Trophoblast cell (in vitro differentiated cells and primary cell): ENCODE measurements around the gene C7orf33. TPM values are rescaled to one million over a fixed set of nuclear protein-coding genes. Genes with fewer than 3 reads are reported as not detected.

ENCODE experiments used
- DNase-seq, 2 donors: peaks; one replicate each; pipeline ENCODE4 v3.0.0-alpha.2; 2016
- H2AFZ ChIP-seq: 2 replicates; pipeline ENCODE4 v1.6.1; 2013; ENCODE audit warnings: low read length, moderate library complexity, mild to moderate bottlenecking; ENCODE audit not compliant: insufficient read depth, poor library complexity
- H2AK5ac ChIP-seq: 2 replicates; pipeline ENCODE4 v1.6.1; 2013; ENCODE audit warnings: mild to moderate bottlenecking, low read length
- H2BK120ac ChIP-seq: 2 replicates; pipeline ENCODE4 v1.6.1; 2013; ENCODE audit warnings: low read length, mild to moderate bottlenecking, moderate library complexity; ENCODE audit not compliant: insufficient read depth, poor library complexity
- H2BK12ac ChIP-seq: 2 replicates; pipeline ENCODE4 v1.6.1; 2013; ENCODE audit warnings: mild to moderate bottlenecking, low read length, moderate library complexity
- H2BK5ac ChIP-seq: 2 replicates; pipeline ENCODE4 v1.6.1; 2013; ENCODE audit warnings: low read length, low read depth, moderate library complexity, mild to moderate bottlenecking; ENCODE audit not compliant: poor library complexity
- H3K14ac ChIP-seq: 2 replicates; pipeline ENCODE4 v1.6.1; 2013; ENCODE audit warnings: mild to moderate bottlenecking, low read length
- H3K18ac ChIP-seq: 2 replicates; pipeline ENCODE4 v1.6.1; 2013; ENCODE audit warnings: mild to moderate bottlenecking, low read length
- H3K23ac ChIP-seq: 2 replicates; pipeline ENCODE4 v1.6.1; 2013; ENCODE audit warnings: low read length
- H3K27ac ChIP-seq: 2 replicates; pipeline ENCODE4 v1.5.1; 2013; ENCODE audit warnings: low read depth, mild to moderate bottlenecking, inconsistent platforms, low read length, moderate library complexity
- H3K27me3 ChIP-seq: 2 replicates; pipeline ENCODE4 v1.6.1; 2013; ENCODE audit warnings: inconsistent platforms, mild to moderate bottlenecking, low read length, moderate library complexity; ENCODE audit not compliant: insufficient read depth
- H3K36me3 ChIP-seq, 2 experiments: 1 replicate in 1 of 2; 2 replicates in 1 of 2; pipeline ENCODE4 v1.6.1; 2013; ENCODE audit warnings: low read length in 2 of 2, mild to moderate bottlenecking in 2 of 2, moderate library complexity in 1 of 2; ENCODE audit not compliant: insufficient read depth in 2 of 2, control insufficient read depth in 1 of 2
- H3K4ac ChIP-seq: 2 replicates; pipeline ENCODE4 v1.6.1; 2013; ENCODE audit warnings: low read depth, mild to moderate bottlenecking, low read length, moderate library complexity
- H3K4me1 ChIP-seq, 2 experiments: 1 replicate in 1 of 2; 2 replicates in 1 of 2; pipeline ENCODE4 v1.6.1; 2013; ENCODE audit warnings: low read length in 2 of 2, mild to moderate bottlenecking in 2 of 2, moderate library complexity in 1 of 2; ENCODE audit not compliant: insufficient read depth in 2 of 2, control insufficient read depth in 1 of 2
- H3K4me2 ChIP-seq: 2 replicates; pipeline ENCODE4 v1.6.1; 2013; ENCODE audit warnings: inconsistent platforms, mild to moderate bottlenecking, low read length, moderate library complexity
- H3K4me3 ChIP-seq: 2 replicates; pipeline ENCODE4 v1.5.1; 2013; ENCODE audit warnings: mild to moderate bottlenecking, low read depth, low read length, inconsistent platforms
- H3K79me1 ChIP-seq: one replicate; pipeline ENCODE4 v1.6.1; 2013; ENCODE audit warnings: low read length
- H3K79me2 ChIP-seq: 2 replicates; pipeline ENCODE4 v1.6.1; 2013; ENCODE audit warnings: low read length, mild to moderate bottlenecking; ENCODE audit not compliant: control insufficient read depth, insufficient read depth, poor library complexity
- H3K9ac ChIP-seq: 2 replicates; pipeline ENCODE4 v1.6.1; 2013; ENCODE audit warnings: mild to moderate bottlenecking, low read length
- H3K9me3 ChIP-seq: 2 replicates; pipeline ENCODE4 v1.6.1; 2013; ENCODE audit warnings: low read depth, mild to moderate bottlenecking, control low read depth, inconsistent platforms, low read length; ENCODE audit not compliant: insufficient read depth
- H4K12ac ChIP-seq: 2 replicates; pipeline ENCODE4 v1.6.1; 2013; ENCODE audit warnings: low read depth, mild to moderate bottlenecking, low read length, moderate library complexity
- H4K8ac ChIP-seq: 2 replicates; pipeline ENCODE4 v1.6.1; 2013; ENCODE audit warnings: low read depth, mild to moderate bottlenecking, low read length, moderate library complexity
- H4K91ac ChIP-seq: one replicate; pipeline ENCODE4 v1.6.1; 2013; ENCODE audit warnings: low read depth, mild to moderate bottlenecking, low read length, moderate library complexity
- WGBS: extraction: QIAGEN DNeasy Blood & Tissue Kit; methylation state at CpG from one replicate; pipeline ENCODE4 v1.1.7; 2013; ENCODE audit warnings: missing lambda C conversion rate; ENCODE audit not compliant: insufficient read length, insufficient coverage; ENCODE audit errors: extremely low coverage; 5-methylcytosine and 5-hydroxymethylcytosine counted together
- polyA plus RNA-seq: library from polyadenylated mRNA; stranded (reverse); fragments of 200-250 nt; gene quantifications from 2 replicates; pipeline ENCODE4 v1.2.3, GENCODE V29; 2013

Gene C7orf33
- polyA plus RNA-seq, result 0.10 TPM in 1 of 2 replicates, not detected in the other

- no peak within 1 kb of the TSS for H3K4ac ChIP-seq
- H3K9me3 ChIP-seq, result no peaks in the 10 kb centered on the region
- no peaks in the 10 kb centered on the region for H3K36me3 ChIP-seq
- no peak within 1 kb of the TSS for H4K91ac ChIP-seq
- no peak within 1 kb of the TSS for H3K27ac ChIP-seq
- H2AFZ ChIP-seq, result no peak within 1 kb of the TSS
- no peaks in the 10 kb centered on the region for H3K79me1 ChIP-seq
- H2BK120ac ChIP-seq, result no peak within 1 kb of the TSS
- H3K9ac ChIP-seq, result no peak within 1 kb of the TSS
- no peak within 1 kb of the TSS for H2AK5ac ChIP-seq
- no CpG with 5 or more reads among the region's 10 CpGs for WGBS
- H3K4me3 ChIP-seq, result no peak within 1 kb of the TSS
- H3K27me3 ChIP-seq, result no peaks in the 10 kb centered on the region
- H4K8ac ChIP-seq, result no peak within 1 kb of the TSS
- no peak within 1 kb of the TSS for H3K4me2 ChIP-seq
- H3K79me2 ChIP-seq, result no peaks in the 10 kb centered on the region
- no peak within 1 kb of the TSS for H2BK5ac ChIP-seq
- DNase-seq, result no peak
- H4K12ac ChIP-seq, result no peak within 1 kb of the TSS
- H3K14ac ChIP-seq, result no peak within 1 kb of the TSS
- H3K4me1 ChIP-seq, result no peaks in the 10 kb centered on the region
- H3K23ac ChIP-seq, result no peak within 1 kb of the TSS
- no peak within 1 kb of the TSS for H2BK12ac ChIP-seq
- H3K18ac ChIP-seq, result no peak within 1 kb of the TSS
These were observed at the start of gene C7orf33 for GRCh38 chr7:148590471-148590870. C7orf33 (plus strand) TSS chr7:148590766; CDS start chr7:148590926, 160 bp downstream.

- 100% methylated on average over 1 of the region's 6 CpGs for WGBS
These were observed 48.6 kb upstream of the C7orf33 start for GRCh38 chr7:148541891-148542504.

GRCh38 chr7:148543302-148543701 is 47.3 kb upstream of the C7orf33 start:
- Histone ChIP-seq H2BK12ac (no peak overlapping the region), H3K18ac (no peak overlapping the region), H4K91ac (no peak overlapping the region), H3K79me2 (no peaks in the 10 kb centered on the region), H3K14ac (no peak overlapping the region), H2AK5ac (no peak overlapping the region), H2BK120ac (no peak overlapping the region), H2BK5ac (no peak overlapping the region), H3K79me1 (peaks cover 2% of the 10 kb centered on the region), H3K4me2 (no peak overlapping the region), H3K23ac (no peak overlapping the region), H3K9me3 (no peaks in the 10 kb centered on the region), H2AFZ (no peak overlapping the region), H3K27ac (no peak overlapping the region), H4K12ac (no peak overlapping the region), H3K27me3 (no peaks in the 10 kb centered on the region), H3K36me3 (no peaks in the 10 kb centered on the region), H3K4ac (no peak overlapping the region), H3K9ac (no peak overlapping the region), H3K4me1 (no peaks in the 10 kb centered on the region), H3K4me3 (no peak overlapping the region), H4K8ac (no peak overlapping the region)
- no CpG with 5 or more reads among the region's 8 CpGs for WGBS
- no peak for DNase-seq

More at GRCh38 chr7:148541891-148542504, 48.6 kb upstream of the C7orf33 start:
- Histone ChIP-seq H3K9ac (no peak overlapping the region), H3K36me3 (no peaks in the 10 kb centered on the region), H2BK5ac (no peak overlapping the region), H3K27ac (no peak overlapping the region), H3K9me3 (no peaks in the 10 kb centered on the region), H3K4me3 (no peak overlapping the region), H4K12ac (no peak overlapping the region), H2BK12ac (no peak overlapping the region), H2BK120ac (no peak overlapping the region), H4K91ac (no peak overlapping the region), H2AK5ac (no peak overlapping the region), H3K4ac (no peak overlapping the region), H3K27me3 (no peaks in the 10 kb centered on the region), H3K79me1 (peaks cover 5% of the 10 kb centered on the region), H3K14ac (no peak overlapping the region), H3K79me2 (no peaks in the 10 kb centered on the region), H4K8ac (no peak overlapping the region), H3K4me1 (no peaks in the 10 kb centered on the region), H2AFZ (no peak overlapping the region), H3K4me2 (no peak overlapping the region), H3K18ac (no peak overlapping the region), H3K23ac (no peak overlapping the region)
- no peak for DNase-seq

- no peaks in the 10 kb centered on the region for H3K4me1 ChIP-seq
- H2BK12ac ChIP-seq, result no peak overlapping the region
- H3K9me3 ChIP-seq, result no peaks in the 10 kb centered on the region
- no peak overlapping the region for H3K4me3 ChIP-seq
- no peaks in the 10 kb centered on the region for H3K27me3 ChIP-seq
- no peak overlapping the region for H3K9ac ChIP-seq
- no peaks in the 10 kb centered on the region for H3K36me3 ChIP-seq
- DNase-seq, result no peak
- no peak overlapping the region for H3K4me2 ChIP-seq
- H3K27ac ChIP-seq, result no peak overlapping the region
- H3K18ac ChIP-seq, result no peak overlapping the region
- no peak overlapping the region for H4K8ac ChIP-seq
- no peak overlapping the region for H3K14ac ChIP-seq
- no peak overlapping the region for H2BK5ac ChIP-seq
- no peak overlapping the region for H2BK120ac ChIP-seq
- H4K12ac ChIP-seq, result no peak overlapping the region
- H2AFZ ChIP-seq, result no peak overlapping the region
- H3K23ac ChIP-seq, result no peak overlapping the region
- peaks cover 2% of the 10 kb centered on the region for H3K79me1 ChIP-seq
- no CpG with 5 or more reads among the region's 6 CpGs for WGBS
- H2AK5ac ChIP-seq, result no peak overlapping the region
- H3K4ac ChIP-seq, result no peak overlapping the region
- no peak overlapping the region for H4K91ac ChIP-seq
- H3K79me2 ChIP-seq, result no peaks in the 10 kb centered on the region
These were observed 45.4 kb upstream of the C7orf33 start for GRCh38 chr7:148545172-148545571.
